B cell (primary cell): ENCODE measurements around the gene NUCB1. TPM values are rescaled to one million over a fixed set of nuclear protein-coding genes. Genes with fewer than 3 reads are reported as not detected.
A peak's percentile ranks its signal among the peaks of the same experiment; 100 is the strongest.

ENCODE experiments used
- ATAC-seq: fragments of 200-7000 bp; cut with Tn5 transposase; one replicate; pipeline ENCODE4 v1.10.0; 2021; ENCODE audit warnings: low read depth, mild to moderate bottlenecking, moderate number of reproducible peaks, moderate library complexity
- CTCF ChIA-PET: fragments of 350-600 bp; sonication (Branson Sonifier 250); formaldehyde crosslinking; loops from one replicate; lab custom pipeline; 2021; ENCODE audit warnings: antibody characterized with exemption, inconsistent platforms; lab: Charles Lee
- POLR2A ChIA-PET: fragments of 350-600 bp; sonication (Branson Sonifier 250); formaldehyde crosslinking; loops from one replicate; lab custom pipeline; 2021; ENCODE audit warnings: antibody characterized with exemption; lab: Charles Lee
- DNase-seq: peaks from one replicate; pipeline ENCODE4 v3.0.0; 2013
- H2AFZ ChIP-seq: 2 replicates; pipeline ENCODE4 v1.6.1; 2012; ENCODE audit warnings: mild to moderate bottlenecking, low read depth, low read length; ENCODE audit not compliant: insufficient read depth, poor library complexity, severe bottlenecking
- H3K27ac ChIP-seq, 2 donors: 1 replicate in 1 of 2; 2 replicates in 1 of 2; pipeline ENCODE4 v1.5.1; 2012 to 2013; ENCODE audit warnings: low read length in 2 of 2, mild to moderate bottlenecking in 2 of 2, moderate library complexity in 1 of 2
- H3K27me3 ChIP-seq, 4 experiments: fragments of 200-600 bp in 1 of 4; sonication (generic) in 1 of 4; replicated peaks in 1 of 4; 1 replicate in 2 of 4; 2 replicates in 2 of 4; pipeline versions ENCODE4 v1.6.1 to v1.7.0; 2013 to 2016; ENCODE audit warnings: low read length in 3 of 4, mild to moderate bottlenecking in 2 of 4, mixed read lengths in 1 of 4, moderate library complexity in 1 of 4; ENCODE audit not compliant: insufficient read depth in 4 of 4, control insufficient read depth in 3 of 4; ENCODE audit errors: control extremely low read depth in 1 of 4
- H3K36me3 ChIP-seq, 2 experiments: replicated peaks in 1 of 2; 1 replicate in 1 of 2; 2 replicates in 1 of 2; pipeline versions ENCODE4 v1.6.1 to v1.7.1; 2013; ENCODE audit warnings: low read length in 1 of 2; ENCODE audit not compliant: insufficient read depth in 2 of 2, control insufficient read depth in 1 of 2; ENCODE audit errors: control extremely low read depth in 1 of 2, extremely low read depth in 1 of 2
- H3K4me1 ChIP-seq, 2 donors: fragments of 200-600 bp in 1 of 2; sonication (generic) in 1 of 2; 1 replicate in 1 of 2; 2 replicates in 1 of 2; pipeline versions ENCODE4 v1.5.1 to v1.6.1; 2013 to 2017; ENCODE audit warnings: low read length in 2 of 2; ENCODE audit not compliant: control insufficient read depth in 2 of 2, insufficient read depth in 2 of 2
- H3K4me2 ChIP-seq: replicated peaks from 2 replicates; pipeline ENCODE3; 2012; ENCODE audit warnings: mild to moderate bottlenecking, low read depth, low read length; ENCODE audit not compliant: poor library complexity, severe bottlenecking
- H3K4me3 ChIP-seq, 5 experiments: fragments of 200-600 bp in 1 of 5; sonication (generic) in 1 of 5; 1 replicate in 3 of 5; 2 replicates in 2 of 5; pipeline versions ENCODE4 v1.5.1 to v1.7.0; 2011 to 2016; ENCODE audit warnings: low read length in 4 of 5, mild to moderate bottlenecking in 4 of 5, low read depth in 2 of 5, control low read depth in 1 of 5, moderate library complexity in 1 of 5; ENCODE audit not compliant: insufficient read depth in 1 of 5; ENCODE audit errors: control extremely low read depth in 1 of 5, extremely low read depth in 1 of 5
- H3K79me2 ChIP-seq: fragments of 200-600 bp; sonication (generic); one replicate; pipeline ENCODE4 v1.6.0; 2016; ENCODE audit warnings: low read length; ENCODE audit not compliant: control insufficient read depth, insufficient read depth
- H3K9ac ChIP-seq: fragments of 200-600 bp; sonication (generic); 2 replicates; pipeline ENCODE4 v1.6.1; 2017; ENCODE audit warnings: mild to moderate bottlenecking, low read length, moderate library complexity
- H3K9me3 ChIP-seq, 3 donors: one replicate each; pipeline versions ENCODE4 v1.6.1 to v1.7.1; 2013; ENCODE audit warnings: low read length in 2 of 3; ENCODE audit not compliant: control insufficient read depth in 2 of 3, insufficient read depth in 1 of 3; ENCODE audit errors: control extremely low read depth in 1 of 3
- H4K20me1 ChIP-seq: 2 replicates; pipeline ENCODE4 v1.6.0; 2012; ENCODE audit warnings: mild to moderate bottlenecking, low read length; ENCODE audit not compliant: insufficient read depth, control insufficient read depth, poor library complexity, severe bottlenecking
- H3K27ac Mint-ChIP-seq: one replicate; pipeline ENCODE4 v1.8.0; 2021; ENCODE audit warnings: mixed read lengths
- H3K27me3 Mint-ChIP-seq: one replicate; pipeline ENCODE4 v1.8.0; 2021; ENCODE audit warnings: mixed read lengths
- H3K4me1 Mint-ChIP-seq: one replicate; pipeline ENCODE4 v1.8.0; 2021; ENCODE audit warnings: mixed read lengths
- H3K4me3 Mint-ChIP-seq: one replicate; pipeline ENCODE4 v1.8.0; 2021; ENCODE audit warnings: mixed read lengths
- H3K9me3 Mint-ChIP-seq: one replicate; pipeline ENCODE4 v1.8.0; 2022; ENCODE audit warnings: mixed read lengths; ENCODE audit not compliant: insufficient read depth
- CTCF ChIP-seq: fragments of 200-600 bp; IDR thresholded peaks from one replicate; pipeline ENCODE4 v1.8.0; 2022; ENCODE audit warnings: antibody characterized with exemption, mild to moderate bottlenecking
- EZH2 ChIP-seq: IDR thresholded peaks from 2 replicates; pipeline ENCODE4 v1.6.1; 2012; ENCODE audit warnings: borderline replicate concordance, low read depth, mild to moderate bottlenecking, moderate library complexity, low read length; ENCODE audit not compliant: insufficient read depth, poor library complexity, severe bottlenecking
- WGBS: methylation state at CpG from one replicate; pipeline ENCODE4 v1.1.5; 2013; ENCODE audit warnings: missing lambda C conversion rate; ENCODE audit not compliant: insufficient coverage; 5-methylcytosine and 5-hydroxymethylcytosine counted together
- intact Hi-C: fragments of 100-400 bp; cut with micrococcal nuclease; formaldehyde crosslinking; loops from one replicate; pipeline ENCODE4 v1.10.0; 2022
- polyA plus RNA-seq: library from polyadenylated mRNA; depleted of rRNA; stranded (reverse); fragments of >200 nt; gene quantifications from 2 replicates; pipeline ENCODE4 v1.2.3, GENCODE V29; 2012
- total RNA-seq, 2 donors: library from RNA; stranded (reverse); fragments of 120-200 nt in 1 of 2; gene quantifications; 1 replicate in 1 of 2; 2 replicates in 1 of 2; pipeline versions ENCODE4 v1.2.3 to v1.2.4, GENCODE V29; 2013 to 2022

Gene NUCB1
- total and polyA plus RNA-seq, 2 donors (not counting 1 experiment from before 2014, with no cell fraction given), result 118 to 134 TPM

- Mint-ChIP-seq H3K9me3 (no peaks in the 10 kb centered on the region), H3K27ac (peak overlapping the region; percentile 61), H3K4me1 (peaks cover 49% of the 10 kb centered on the region), H3K4me3 (no peak overlapping the region), H3K27me3 (no peaks in the 10 kb centered on the region)
- Histone ChIP-seq H4K20me1 (peaks cover 43% of the 10 kb centered on the region), H2AFZ (no peak overlapping the region), H3K27me3 (no peaks in the 10 kb centered on the region), H3K79me2 (peaks cover 47% of the 10 kb centered on the region), H3K9ac (no peak overlapping the region), H3K36me3 (peaks cover 0 to 45% of the 10 kb centered on the region in 2 experiments), H3K4me3 (no peak overlapping the region), H3K9me3 (peaks cover 0 to 3% (median 0%) of the 10 kb centered on the region in 3 donors), H3K4me2 (no peak overlapping the region), H3K4me1 (peaks cover 30 to 59% of the 10 kb centered on the region in 2 donors), H3K27ac (no peak overlapping the region)
- 97% methylated on average over 5 of the region's 6 CpGs for WGBS
- intact Hi-C loops, result no loop called here
- DNase-seq (peak; percentile 42), ATAC-seq (no peak)
- CTCF ChIA-PET, result interaction anchor here (1.0 to 7.5 kb wide), 3 partner anchors 42 to 93 kb away, joined by 3 to 30 read pairs (median 3); partner anchors contain the start of gene HSD17B14
- POLR2A ChIA-PET, result no interaction called here
- no peak for TF ChIP-seq CTCF
- TF ChIP-seq EZH2, result no peak
Measured at GRCh38 chr19:48877855-48878195, 22.3 kb upstream of the NUCB1 start.

- Mint-ChIP-seq H3K4me1 (peaks cover 44% of the 10 kb centered on the region), H3K9me3 (no peaks in the 10 kb centered on the region), H3K27ac (peak overlapping the region; percentile 61), H3K4me3 (no peak overlapping the region), H3K27me3 (no peaks in the 10 kb centered on the region)
- no peak for TF ChIP-seq CTCF
- no peak for TF ChIP-seq EZH2
- H3K4me1 ChIP-seq, result peaks cover 26 to 54% of the 10 kb centered on the region in 2 donors
- ChIA-PET POLR2A (interaction anchor here (0.6 kb wide), 1 partner anchor 63 kb away, joined by 4 read pairs; no protein-coding TSS in a partner anchor), CTCF (interaction anchor here (1.0 to 7.5 kb wide), 2 partner anchors 90 to 93 kb away, joined by 3 to 30 read pairs; no protein-coding TSS in a partner anchor)
- peaks cover 41% of the 10 kb centered on the region for H3K79me2 ChIP-seq
- intact Hi-C loops, result no loop called here
- H3K27me3 ChIP-seq, result no peaks in the 10 kb centered on the region
- no peak overlapping the region for H3K27ac ChIP-seq
- H4K20me1 ChIP-seq, result peaks cover 38% of the 10 kb centered on the region
- H3K9me3 ChIP-seq, result peaks cover 0 to 3% (median 0%) of the 10 kb centered on the region in 3 donors
- no peak for ATAC-seq
- WGBS, result 91% methylated on average over 6 of the region's 11 CpGs
- no peak overlapping the region for H3K4me2 ChIP-seq
- DNase-seq, result peak; percentile 48
- H2AFZ ChIP-seq, result no peak overlapping the region
- no peak overlapping the region for H3K9ac ChIP-seq
- H3K36me3 ChIP-seq, result peaks cover 0 to 41% of the 10 kb centered on the region in 2 experiments
- no peak overlapping the region for H3K4me3 ChIP-seq
Measured at GRCh38 chr19:48878196-48879024, 21.7 kb upstream of the NUCB1 start.
